Activated CD8-positive, alpha-beta T cell treated with anti-CD3 and anti-CD28 coated beads for 36 hours (primary cell): ENCODE data around the gene PIK3R1. TPM values are rescaled to one million over a fixed set of nuclear protein-coding genes. Genes with fewer than 3 reads are reported as not detected.
A peak's percentile ranks its signal among the peaks of the same experiment; 100 is the strongest.
"Not testable (repeated sequence)": the region's sequence is repeated elsewhere in the genome, so short reads cannot be mapped to it uniquely, and the experiment has no call there.

Experiments
- ATAC-seq: fragments of 200-7000 bp; cut with Tn5 transposase; one replicate; pipeline ENCODE4 v1.10.0; 2021; ENCODE audit warnings: mild to moderate bottlenecking, moderate library complexity
- CTCF ChIA-PET: fragments of 350-600 bp; sonication (Branson Sonifier 250); formaldehyde crosslinking; loops from one replicate; lab custom pipeline; 2021; ENCODE audit warnings: antibody characterized with exemption; lab: Charles Lee
- POLR2A ChIA-PET: fragments of 350-600 bp; sonication (Branson Sonifier 250); formaldehyde crosslinking; loops from one replicate; lab custom pipeline; 2021; ENCODE audit warnings: antibody characterized with exemption; lab: Charles Lee
- DNase-seq: peaks from one replicate; pipeline ENCODE4 v3.0.0-alpha.2; 2020
- H3K27ac Mint-ChIP-seq: one replicate; pipeline ENCODE4 v1.8.0; 2021; ENCODE audit warnings: mild to moderate bottlenecking, mixed read lengths
- H3K27me3 Mint-ChIP-seq: one replicate; pipeline ENCODE4 v1.8.0; 2021; ENCODE audit warnings: mixed read lengths
- H3K36me3 Mint-ChIP-seq: one replicate; pipeline ENCODE4 v1.8.0; 2021; ENCODE audit warnings: low read depth, mixed read lengths
- H3K4me1 Mint-ChIP-seq: one replicate; pipeline ENCODE4 v1.8.0; 2021; ENCODE audit warnings: low read depth, mixed read lengths
- H3K4me3 Mint-ChIP-seq: one replicate; pipeline ENCODE4 v1.8.0; 2021; ENCODE audit warnings: mild to moderate bottlenecking, moderate library complexity, mixed read lengths
- H3K9me3 Mint-ChIP-seq: one replicate; pipeline ENCODE4 v1.8.0; 2021; ENCODE audit warnings: mixed read lengths
- intact Hi-C: fragments of 100-400 bp; cut with micrococcal nuclease; formaldehyde crosslinking; loops from one replicate; pipeline ENCODE4 v1.10.0; 2022
- total RNA-seq, 2 experiments: library from RNA; stranded (reverse); gene quantifications; one replicate each; pipeline ENCODE4 v1.2.3, GENCODE V29; 2021
- TF ChIP-seq, protein P1 (sequence below): fragments of 200-600 bp; IDR thresholded peaks from one replicate; pipeline ENCODE4 v1.8.0; 2022; ENCODE audit warnings: antibody characterized with exemption, mild to moderate bottlenecking

PIK3R1 gene
- total RNA-seq, 2 experiments from 2014 or later: 55.4 to 57.6 TPM

- no peak overlapping the region for H3K27ac Mint-ChIP-seq
- no peak for ATAC-seq
- CTCF ChIA-PET: interaction anchor here (0.6 kb wide), 1 partner anchor 54 kb away, joined by 3 read pairs; no protein-coding TSS in a partner anchor
- peaks cover 36% of the 10 kb centered on the region for H3K36me3 Mint-ChIP-seq
- peaks cover 75% of the 10 kb centered on the region for H3K4me1 Mint-ChIP-seq
- TF ChIP-seq, protein P1, sequence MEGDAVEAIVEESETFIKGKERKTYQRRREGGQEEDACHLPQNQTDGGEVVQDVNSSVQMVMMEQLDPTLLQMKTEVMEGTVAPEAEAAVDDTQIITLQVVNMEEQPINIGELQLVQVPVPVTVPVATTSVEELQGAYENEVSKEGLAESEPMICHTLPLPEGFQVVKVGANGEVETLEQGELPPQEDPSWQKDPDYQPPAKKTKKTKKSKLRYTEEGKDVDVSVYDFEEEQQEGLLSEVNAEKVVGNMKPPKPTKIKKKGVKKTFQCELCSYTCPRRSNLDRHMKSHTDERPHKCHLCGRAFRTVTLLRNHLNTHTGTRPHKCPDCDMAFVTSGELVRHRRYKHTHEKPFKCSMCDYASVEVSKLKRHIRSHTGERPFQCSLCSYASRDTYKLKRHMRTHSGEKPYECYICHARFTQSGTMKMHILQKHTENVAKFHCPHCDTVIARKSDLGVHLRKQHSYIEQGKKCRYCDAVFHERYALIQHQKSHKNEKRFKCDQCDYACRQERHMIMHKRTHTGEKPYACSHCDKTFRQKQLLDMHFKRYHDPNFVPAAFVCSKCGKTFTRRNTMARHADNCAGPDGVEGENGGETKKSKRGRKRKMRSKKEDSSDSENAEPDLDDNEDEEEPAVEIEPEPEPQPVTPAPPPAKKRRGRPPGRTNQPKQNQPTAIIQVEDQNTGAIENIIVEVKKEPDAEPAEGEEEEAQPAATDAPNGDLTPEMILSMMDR: no peak
- no peaks in the 10 kb centered on the region for H3K9me3 Mint-ChIP-seq
- intact Hi-C loops: no loop called here
- no peak overlapping the region for H3K4me3 Mint-ChIP-seq
- no peak for DNase-seq
- POLR2A ChIA-PET: no interaction called here
- no peaks in the 10 kb centered on the region for H3K27me3 Mint-ChIP-seq
Measured at GRCh38 chr5:68232277-68232676, 16.7 kb downstream of the PIK3R1 start.

DNA sequence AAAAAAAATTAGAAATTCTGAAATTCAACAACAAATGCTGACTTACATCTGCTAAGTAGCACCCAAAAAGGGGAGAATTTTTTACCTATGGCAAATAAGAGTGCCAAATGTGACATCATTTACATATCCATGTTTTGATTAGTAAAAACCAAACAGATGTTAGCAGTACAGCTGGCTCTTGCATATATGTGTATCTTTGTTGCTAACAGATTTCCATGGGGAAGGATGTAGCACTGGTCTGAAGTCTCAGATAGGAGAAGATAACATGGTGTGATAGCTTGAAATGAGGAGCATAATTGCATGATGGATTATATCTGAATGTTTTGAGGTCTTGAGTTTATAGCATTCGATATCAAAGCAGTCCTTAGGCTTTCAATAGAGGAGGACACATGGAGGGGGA is 17.5 kb downstream of the PIK3R1 start:
- H3K27ac Mint-ChIP-seq: no peak overlapping the region
- intact Hi-C loops: no loop called here

DNA sequence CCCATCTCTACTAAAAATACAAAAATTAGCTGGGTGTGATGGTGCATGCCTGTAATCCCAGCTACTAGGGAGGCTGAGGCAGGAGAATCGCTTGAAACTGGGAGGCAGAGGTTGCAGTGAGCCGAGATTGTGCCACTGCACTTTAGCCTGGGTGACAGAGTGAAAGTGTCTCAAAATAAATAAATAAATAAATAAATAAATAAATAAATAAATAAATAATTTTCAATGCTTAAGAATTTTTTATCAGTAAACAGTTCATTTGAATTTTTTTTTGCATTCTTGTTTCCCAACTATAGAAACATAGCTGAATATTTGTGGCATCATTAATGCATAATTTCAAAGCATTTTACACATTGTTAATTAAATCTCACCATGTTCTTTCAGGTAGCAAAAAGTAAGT is 19.7 kb downstream of the PIK3R1 start:
- H3K27ac Mint-ChIP-seq, H3K27me3 Mint-ChIP-seq, H3K9me3 Mint-ChIP-seq, intact Hi-C loops, ATAC-seq, DNase-seq, H3K4me3 Mint-ChIP-seq: not testable (repeated sequence)
- ChIA-PET POLR2A (interaction anchor here (1.4 kb wide), 2 partner anchors 9 to 20 kb away, joined by 3 to 4 read pairs; partner anchors contain the start of gene PIK3R1), CTCF (interaction anchor here (1.0 to 1.7 kb wide), 3 partner anchors 15 to 51 kb away, joined by 3 read pairs; partner anchors contain the start of gene PIK3R1)
- Mint-ChIP-seq H3K36me3 (peaks cover 21% of the 10 kb centered on the region), H3K4me1 (peaks cover 75% of the 10 kb centered on the region)

More for the DNA sequence above, 17.5 kb downstream of the PIK3R1 start:
- no peak for ATAC-seq
- DNase-seq: no peak
- ChIA-PET POLR2A (no interaction called here), CTCF (no interaction called here)
- H3K4me1 Mint-ChIP-seq: peaks cover 76% of the 10 kb centered on the region
- no peaks in the 10 kb centered on the region for H3K9me3 Mint-ChIP-seq
- no peaks in the 10 kb centered on the region for H3K27me3 Mint-ChIP-seq
- peaks cover 31% of the 10 kb centered on the region for H3K36me3 Mint-ChIP-seq
- H3K4me3 Mint-ChIP-seq: no peak overlapping the region
- TF ChIP-seq, protein P1: no peak

DNA sequence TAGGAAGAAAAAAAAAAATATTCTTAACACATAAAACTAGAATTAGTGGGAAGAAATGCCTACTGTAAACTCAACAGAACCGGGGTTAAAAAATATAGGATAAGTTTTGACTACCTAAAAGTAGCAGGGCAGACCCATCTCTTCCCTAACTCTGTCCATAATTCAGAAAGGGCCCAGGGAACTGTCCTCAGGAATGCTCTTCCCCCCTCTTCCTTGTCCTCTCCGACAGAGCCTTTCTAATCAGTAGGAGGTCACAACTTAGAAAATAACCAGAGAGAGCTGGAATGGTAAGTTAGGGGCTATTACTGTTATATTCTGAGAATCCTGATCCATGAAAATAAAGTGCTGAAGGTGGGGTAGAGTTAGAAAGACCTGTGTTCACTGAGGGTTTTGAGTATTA is 22.2 kb downstream of the PIK3R1 start:
- ATAC-seq: no peak
- ChIA-PET POLR2A (interaction anchor here (0.7 to 1.4 kb wide), 2 partner anchors 18 to 22 kb away, joined by 3 read pairs; partner anchors contain the start of gene PIK3R1), CTCF (interaction anchor here (1.0 to 2.9 kb wide), 4 partner anchors 9 to 49 kb away, joined by 3 to 10 read pairs (median 6); no protein-coding TSS in a partner anchor)
- Mint-ChIP-seq H3K27me3 (no peaks in the 10 kb centered on the region), H3K36me3 (peaks cover 13% of the 10 kb centered on the region), H3K9me3 (no peaks in the 10 kb centered on the region), H3K4me3 (no peak overlapping the region), H3K4me1 (peaks cover 75% of the 10 kb centered on the region), H3K27ac (peak overlapping the region; percentile 74)
- no peak for DNase-seq
- intact Hi-C loops: no loop called here
- TF ChIP-seq, protein P1: no peak

DNA sequence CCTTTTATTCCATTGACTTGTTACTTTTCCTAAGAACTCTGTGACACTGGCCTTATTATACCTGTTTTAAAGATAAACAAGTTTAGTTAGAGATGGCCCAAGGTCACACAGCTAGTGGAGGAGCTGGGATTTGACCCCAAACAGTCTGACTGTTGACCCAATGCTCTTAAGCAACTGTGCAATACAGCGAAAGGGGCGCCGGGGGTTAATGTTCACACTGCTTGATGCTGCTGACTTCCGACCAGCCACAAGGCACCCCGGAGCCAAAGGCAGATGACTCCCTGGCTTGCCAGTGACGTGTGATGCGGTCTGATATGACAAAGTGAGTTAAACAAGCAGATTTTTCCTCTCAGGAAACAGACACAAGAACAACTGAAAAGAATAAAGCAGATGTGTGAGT is 23.9 kb downstream of the PIK3R1 start:
- Mint-ChIP-seq H3K9me3 (no peaks in the 10 kb centered on the region), H3K27ac (peak overlapping the region; percentile 80), H3K4me1 (peaks cover 78% of the 10 kb centered on the region), H3K27me3 (no peaks in the 10 kb centered on the region), H3K4me3 (peak overlapping the region; percentile 30), H3K36me3 (peaks cover 18% of the 10 kb centered on the region)
- intact Hi-C loops: no loop called here
- ATAC-seq (peak; percentile 96), DNase-seq (peak; percentile 96)
- ChIA-PET CTCF (interaction anchor here (1.0 to 2.9 kb wide), 5 partner anchors 11 to 23 kb away, joined by 4 to 10 read pairs (median 5); no protein-coding TSS in a partner anchor), POLR2A (interaction anchor here (1.0 to 1.7 kb wide), 2 partner anchors 9 to 24 kb away, joined by 3 to 4 read pairs; partner anchors contain the start of gene PIK3R1)
- TF ChIP-seq, protein P1: no peak
